CD8-positive, alpha-beta memory T cell (primary cell): ENCODE data around the gene SGK1. TPM values are rescaled to one million over a fixed set of nuclear protein-coding genes. Genes with fewer than 3 reads are reported as not detected.

Experiments
- CTCF ChIA-PET: fragments of 350-600 bp; sonication (Branson Sonifier 250); formaldehyde crosslinking; loops from one replicate; lab custom pipeline; 2021; ENCODE audit warnings: antibody characterized with exemption; lab: Charles Lee
- POLR2A ChIA-PET: fragments of 350-600 bp; sonication (Branson Sonifier 250); formaldehyde crosslinking; loops from one replicate; lab custom pipeline; 2021; ENCODE audit warnings: antibody characterized with exemption; lab: Charles Lee
- DNase-seq, 5 donors: peaks; one replicate each; pipeline versions ENCODE4 v3.0.0 to v3.0.0-alpha.2; 2020 to 2022; ENCODE audit warnings: mixed read lengths in 1 of 5
- H3K27ac ChIP-seq: one replicate; pipeline ENCODE4 v1.7.0; 2013; ENCODE audit warnings: low read depth, mild to moderate bottlenecking, low read length, moderate library complexity
- H3K27me3 ChIP-seq: 2 replicates; pipeline ENCODE4 v1.7.0; 2013; ENCODE audit warnings: low read length, mild to moderate bottlenecking; ENCODE audit not compliant: insufficient read depth, poor library complexity, severe bottlenecking
- H3K36me3 ChIP-seq: 2 replicates; pipeline ENCODE4 v1.7.0; 2013; ENCODE audit warnings: mild to moderate bottlenecking, low read length, moderate library complexity; ENCODE audit not compliant: insufficient read depth
- H3K4me1 ChIP-seq: 2 replicates; pipeline ENCODE4 v1.7.0; 2013; ENCODE audit warnings: mild to moderate bottlenecking, low read length, moderate library complexity; ENCODE audit not compliant: insufficient read depth
- H3K4me3 ChIP-seq: 2 replicates; pipeline ENCODE4 v1.7.0; 2013; ENCODE audit warnings: mild to moderate bottlenecking, low read length
- H3K9me3 ChIP-seq: 2 replicates; pipeline ENCODE4 v1.7.0; 2013; ENCODE audit warnings: mild to moderate bottlenecking, low read length
- H3K27ac Mint-ChIP-seq, 8 donors: one replicate each; pipeline ENCODE4 v1.8.0; 2020 to 2021; ENCODE audit warnings: mixed read lengths in 8 of 8, mild to moderate bottlenecking in 6 of 8, inconsistent platforms in 3 of 8, moderate library complexity in 3 of 8
- H3K27me3 Mint-ChIP-seq, 2 donors: one replicate each; pipeline ENCODE4 v1.8.0; 2020 to 2021; ENCODE audit warnings: mixed read lengths in 2 of 2, mild to moderate bottlenecking in 1 of 2, moderate library complexity in 1 of 2
- H3K36me3 Mint-ChIP-seq, 3 donors: one replicate each; pipeline ENCODE4 v1.8.0; 2020 to 2021; ENCODE audit warnings: mixed read lengths in 3 of 3, inconsistent platforms in 1 of 3, mild to moderate bottlenecking in 1 of 3
- H3K4me1 Mint-ChIP-seq, 3 donors: one replicate each; pipeline ENCODE4 v1.8.0; 2020 to 2021; ENCODE audit warnings: mixed read lengths in 3 of 3, inconsistent platforms in 1 of 3, mild to moderate bottlenecking in 1 of 3
- H3K4me3 Mint-ChIP-seq, 7 donors: one replicate each; pipeline ENCODE4 v1.8.0; 2020 to 2021; ENCODE audit warnings: mixed read lengths in 7 of 7, mild to moderate bottlenecking in 6 of 7, moderate library complexity in 4 of 7, inconsistent platforms in 2 of 7
- H3K9me3 Mint-ChIP-seq, 5 donors: one replicate each; pipeline ENCODE4 v1.8.0; 2020 to 2022; ENCODE audit warnings: mixed read lengths in 5 of 5, mild to moderate bottlenecking in 3 of 5, moderate library complexity in 2 of 5, inconsistent platforms in 1 of 5
- polyA plus RNA-seq: library from polyadenylated mRNA; unstranded; fragments of 300-500 nt; fragmentation: Illumina TruSeq; gene quantifications from one replicate; pipeline ENCODE4 v1.2.3, GENCODE V29; 2021
- total RNA-seq, 2 experiments: library from RNA; stranded (reverse); gene quantifications; one replicate each; pipeline ENCODE4 v1.2.3, GENCODE V29; 2021

SGK1 gene
- total RNA-seq (10 to 100 TPM; 36.5 to 36.7 TPM), polyA plus RNA-seq (3.8 TPM)

DNA sequence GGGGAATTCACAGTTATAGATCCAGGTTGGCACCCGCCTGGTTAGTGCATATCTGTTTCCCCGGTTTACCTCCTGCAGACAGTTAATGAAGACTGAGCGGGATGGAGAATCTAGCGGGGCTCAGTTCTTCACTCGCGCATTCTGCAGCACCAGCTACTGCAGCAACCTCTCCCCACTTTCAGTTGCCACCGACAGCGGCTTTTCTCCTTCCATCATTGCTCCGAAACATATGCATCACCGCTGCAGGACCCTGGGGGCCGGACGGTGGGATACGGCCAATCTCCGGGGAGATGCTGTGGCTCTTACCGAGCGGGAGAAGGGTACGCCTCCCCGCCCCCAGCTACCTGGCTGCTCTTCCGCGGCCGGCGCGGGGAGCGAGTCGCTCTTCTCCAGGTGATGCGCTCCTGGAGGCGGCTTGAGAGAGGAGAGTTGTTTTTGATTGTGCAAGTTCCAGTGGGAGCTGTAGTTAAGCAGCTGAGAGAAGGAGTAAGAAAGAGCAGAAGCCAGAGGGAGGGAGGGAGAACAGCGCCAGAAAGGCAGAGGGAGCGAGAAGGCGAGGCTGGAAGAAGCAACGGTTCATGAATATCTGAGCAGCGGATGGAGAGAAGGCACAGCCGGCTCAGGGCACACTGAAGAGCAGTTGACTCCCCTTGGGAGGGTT lies at the start of gene SGK1:
Gene SGK1 (minus strand): TSS at position 642 of the 661 bp plus-strand sequence. CDS start 652 bp downstream, outside the sequence.
- peak within 1 kb of the TSS in 1 of 8 donors; percentile 1 for H3K27ac Mint-ChIP-seq

GRCh38 chr6:134363323-134364039 lies 45.6 kb upstream of the SGK1 start:
- no peaks in the 10 kb centered on the region for H3K4me1 ChIP-seq
- no peak for DNase-seq
- no peaks in the 10 kb centered on the region for H3K36me3 ChIP-seq
- H3K27ac Mint-ChIP-seq, result no peak overlapping the region
- ChIA-PET POLR2A (no interaction called here), CTCF (interaction anchor here (1.1 kb wide), 1 partner anchor 11 kb away, joined by 3 read pairs; no protein-coding TSS in a partner anchor)
- H3K9me3 Mint-ChIP-seq, result peaks cover 0 to 4% (median 0%) of the 10 kb centered on the region in 5 donors
- H3K27ac ChIP-seq, result no peak overlapping the region
- H3K4me3 Mint-ChIP-seq, result no peak overlapping the region
- no peaks in the 10 kb centered on the region for H3K4me1 Mint-ChIP-seq
- peaks cover 0 to 2% (median 0%) of the 10 kb centered on the region in 3 donors for H3K36me3 Mint-ChIP-seq
- no peaks in the 10 kb centered on the region for H3K27me3 Mint-ChIP-seq
- H3K4me3 ChIP-seq, result no peak overlapping the region
- H3K27me3 ChIP-seq, result no peaks in the 10 kb centered on the region
- H3K9me3 ChIP-seq, result no peaks in the 10 kb centered on the region

More for the DNA sequence above, at the start of gene SGK1:
- Mint-ChIP-seq H3K27me3 (peaks cover 15 to 43% of the 10 kb centered on the region in 2 donors), H3K4me3 (peak within 1 kb of the TSS; percentile 64 to 92 (median 87)), H3K36me3 (peaks cover 0 to 8% (median 0%) of the 10 kb centered on the region in 3 donors), H3K4me1 (peaks cover 12 to 17% (median 16%) of the 10 kb centered on the region in 3 donors), H3K9me3 (no peaks in the 10 kb centered on the region)
- H3K36me3 ChIP-seq, result no peaks in the 10 kb centered on the region
- ChIA-PET CTCF (interaction anchor here (0.9 to 1.1 kb wide), 2 partner anchors 12 to 139 kb away, joined by 3 read pairs; no protein-coding TSS in a partner anchor), POLR2A (no interaction called here)
- H3K9me3 ChIP-seq, result no peaks in the 10 kb centered on the region
- H3K4me3 ChIP-seq, result peak within 1 kb of the TSS; percentile 49
- peaks cover 8% of the 10 kb centered on the region for H3K4me1 ChIP-seq
- H3K27me3 ChIP-seq, result no peaks in the 10 kb centered on the region
- H3K27ac ChIP-seq, result no peak within 1 kb of the TSS
- DNase-seq, result peak in 2 of 5 donors; percentile 4 to 47

DNA sequence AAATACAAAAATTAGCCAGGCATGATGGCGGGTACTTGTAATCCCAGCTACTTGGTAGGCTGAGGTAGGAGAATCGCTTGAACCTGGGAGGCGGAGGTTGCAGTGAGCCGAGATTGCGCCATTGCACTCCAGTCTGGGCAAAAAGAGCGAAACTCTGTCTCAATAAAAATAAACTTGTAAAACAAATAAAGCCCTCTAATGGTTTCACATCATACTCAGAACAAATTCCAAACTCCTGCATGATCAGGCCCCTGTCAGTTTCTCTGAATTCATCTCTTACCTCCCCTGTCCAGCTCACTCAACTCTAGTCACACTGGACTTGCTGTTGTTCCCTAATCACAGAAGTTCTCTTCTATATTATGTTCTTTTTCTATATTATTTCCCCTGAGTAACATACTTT lies 43.1 kb upstream of the SGK1 start:
- H3K36me3 ChIP-seq, result no peaks in the 10 kb centered on the region
- Mint-ChIP-seq H3K36me3 (peaks cover 0 to 15% (median 0%) of the 10 kb centered on the region in 3 donors), H3K9me3 (peaks cover 4 to 16% (median 8%) of the 10 kb centered on the region in 5 donors), H3K4me3 (no peak overlapping the region), H3K4me1 (no peaks in the 10 kb centered on the region), H3K27ac (no peak overlapping the region), H3K27me3 (no peaks in the 10 kb centered on the region)
- no peak overlapping the region for H3K4me3 ChIP-seq
- POLR2A ChIA-PET, result no interaction called here
- CTCF ChIA-PET, result no interaction called here
- no peaks in the 10 kb centered on the region for H3K9me3 ChIP-seq
- H3K27me3 ChIP-seq, result no peaks in the 10 kb centered on the region
- no peaks in the 10 kb centered on the region for H3K4me1 ChIP-seq
- no peak overlapping the region for H3K27ac ChIP-seq
- no peak for DNase-seq

GRCh38 chr6:134359302-134359701 lies 41.4 kb upstream of the SGK1 start:
- Histone ChIP-seq H3K27ac (no peak overlapping the region), H3K4me3 (no peak overlapping the region), H3K27me3 (no peaks in the 10 kb centered on the region), H3K36me3 (no peaks in the 10 kb centered on the region), H3K4me1 (no peaks in the 10 kb centered on the region), H3K9me3 (no peaks in the 10 kb centered on the region)
- ChIA-PET POLR2A (no interaction called here), CTCF (no interaction called here)
- H3K36me3 Mint-ChIP-seq, result peaks cover 0 to 17% (median 2%) of the 10 kb centered on the region in 3 donors
- no peaks in the 10 kb centered on the region for H3K27me3 Mint-ChIP-seq
- peaks cover 5 to 19% (median 14%) of the 10 kb centered on the region in 5 donors for H3K9me3 Mint-ChIP-seq
- no peak overlapping the region for H3K27ac Mint-ChIP-seq
- H3K4me1 Mint-ChIP-seq, result no peaks in the 10 kb centered on the region
- DNase-seq, result no peak
- H3K4me3 Mint-ChIP-seq, result no peak overlapping the region

DNA sequence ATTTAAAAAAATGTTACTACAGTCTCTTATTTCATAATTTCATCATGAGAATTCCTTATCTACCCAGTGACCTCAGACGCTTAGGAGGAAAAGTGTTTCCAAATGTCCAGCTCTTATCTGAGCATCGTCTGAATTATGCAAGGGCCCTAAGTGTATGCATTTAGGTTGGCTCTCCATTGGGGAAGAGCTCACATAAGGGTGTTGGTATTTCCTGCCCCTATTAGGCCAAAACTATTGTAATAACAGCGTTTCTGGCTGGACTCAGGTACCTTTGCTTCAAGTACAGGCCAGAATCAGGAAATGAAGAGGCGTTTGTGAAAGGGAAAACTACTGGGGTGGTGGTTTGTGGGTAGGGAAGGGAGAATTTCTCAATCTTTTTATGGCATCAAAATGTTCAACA lies 40.4 kb upstream of the SGK1 start:
- Mint-ChIP-seq H3K4me3 (no peak overlapping the region), H3K27ac (peak overlapping the region in 1 of 8 donors; percentile 23), H3K27me3 (no peaks in the 10 kb centered on the region), H3K36me3 (peaks cover 0 to 17% (median 2%) of the 10 kb centered on the region in 3 donors), H3K4me1 (peaks cover 0 to 3% (median 2%) of the 10 kb centered on the region in 3 donors), H3K9me3 (peaks cover 5 to 19% (median 14%) of the 10 kb centered on the region in 5 donors)
- no peak for DNase-seq
- Histone ChIP-seq H3K27me3 (no peaks in the 10 kb centered on the region), H3K4me3 (no peak overlapping the region), H3K9me3 (no peaks in the 10 kb centered on the region), H3K4me1 (no peaks in the 10 kb centered on the region), H3K27ac (no peak overlapping the region), H3K36me3 (no peaks in the 10 kb centered on the region)
- POLR2A ChIA-PET, result no interaction called here
- CTCF ChIA-PET, result no interaction called here

DNA sequence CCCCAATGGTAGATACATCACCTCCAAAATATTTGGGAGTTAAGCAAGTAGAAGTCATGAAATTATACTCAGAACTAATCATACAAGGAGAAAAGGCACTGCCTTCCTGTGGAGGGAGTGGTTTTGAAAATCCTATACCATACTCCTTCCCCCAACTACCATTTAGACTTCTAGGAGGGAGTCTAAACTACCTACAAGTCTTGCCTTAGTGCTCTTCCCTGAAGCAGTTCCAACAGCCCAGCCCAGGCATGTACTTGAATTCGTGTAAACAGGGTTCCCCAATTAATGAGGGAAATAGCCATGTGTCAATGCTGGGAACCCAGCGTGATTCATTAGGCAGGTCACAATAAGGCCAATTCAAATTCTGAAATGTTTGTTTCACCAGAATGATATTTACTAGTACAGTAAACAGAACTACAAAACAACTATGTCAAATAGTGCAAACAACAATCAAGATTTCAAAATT lies 39.1 kb upstream of the SGK1 start:
- H3K27me3 Mint-ChIP-seq, result peaks cover 0 to 1% of the 10 kb centered on the region in 2 donors
- H3K36me3 Mint-ChIP-seq, result peaks cover 0 to 17% (median 2%) of the 10 kb centered on the region in 3 donors
- ChIA-PET POLR2A (no interaction called here), CTCF (no interaction called here)
- peak overlapping the region in 1 of 8 donors; percentile 80 for H3K27ac Mint-ChIP-seq
- DNase-seq, result no peak
- Histone ChIP-seq H3K9me3 (no peaks in the 10 kb centered on the region), H3K4me1 (peaks cover 2% of the 10 kb centered on the region), H3K36me3 (no peaks in the 10 kb centered on the region), H3K27me3 (no peaks in the 10 kb centered on the region), H3K27ac (no peak overlapping the region), H3K4me3 (no peak overlapping the region)
- no peak overlapping the region for H3K4me3 Mint-ChIP-seq
- peaks cover 9 to 15% (median 11%) of the 10 kb centered on the region in 3 donors for H3K4me1 Mint-ChIP-seq
- H3K9me3 Mint-ChIP-seq, result peaks cover 5 to 19% (median 14%) of the 10 kb centered on the region in 5 donors

GRCh38 chr6:134356405-134356804 lies 38.5 kb upstream of the SGK1 start:
- no peaks in the 10 kb centered on the region for H3K9me3 ChIP-seq
- ChIA-PET CTCF (no interaction called here), POLR2A (no interaction called here)
- no peaks in the 10 kb centered on the region for H3K36me3 ChIP-seq
- H3K27ac ChIP-seq, result no peak overlapping the region
- peaks cover 9% of the 10 kb centered on the region for H3K4me1 ChIP-seq
- peaks cover 16 to 22% (median 18%) of the 10 kb centered on the region in 3 donors for H3K4me1 Mint-ChIP-seq
- H3K36me3 Mint-ChIP-seq, result peaks cover 0 to 17% (median 2%) of the 10 kb centered on the region in 3 donors
- no peaks in the 10 kb centered on the region for H3K27me3 ChIP-seq
- peaks cover 5 to 19% (median 14%) of the 10 kb centered on the region in 5 donors for H3K9me3 Mint-ChIP-seq
- H3K4me3 Mint-ChIP-seq, result no peak overlapping the region
- peaks cover 0 to 1% of the 10 kb centered on the region in 2 donors for H3K27me3 Mint-ChIP-seq
- no peak overlapping the region for H3K4me3 ChIP-seq
- no peak for DNase-seq
- H3K27ac Mint-ChIP-seq, result no peak overlapping the region
